SK-N-SH treated with all-trans-retinoic acid at 6 μM for 48 hours (cell line): Measurements from ENCODE around the gene HPGD.

Source experiments
- ATAC-seq: fragments of 200-7000 bp; cut with Tn5 transposase; 3 replicates; pipeline ENCODE4 v1.9.1; 2020; ENCODE audit warnings: mild to moderate bottlenecking, moderate library complexity
- ARNTL ChIP-seq: fragments of 450-650 bp; formaldehyde crosslinking; IDR thresholded peaks from 2 replicates; pipeline ENCODE4 v1.5.0; 2020; ENCODE audit warnings: low read depth, mild to moderate bottlenecking, moderate library complexity, borderline replicate concordance
- BACH2 ChIP-seq: fragments of 250-450 bp; sonication (Bioruptor Pico); IDR thresholded peaks from 2 replicates; pipeline ENCODE4 v1.9.0; 2021; ENCODE audit warnings: mild to moderate bottlenecking, borderline replicate concordance
- CREB5 ChIP-seq: fragments of 250-450 bp; sonication (Bioruptor Pico); IDR thresholded peaks from 2 replicates; pipeline ENCODE4 v1.5.1; 2020; ENCODE audit warnings: low read depth, mild to moderate bottlenecking, moderate library complexity
- CSDC2 ChIP-seq: fragments of 250-450 bp; sonication (Bioruptor Pico); IDR thresholded peaks from 2 replicates; pipeline ENCODE4 v1.5.0; 2020; ENCODE audit warnings: mild to moderate bottlenecking, moderate library complexity
- GLIS3 ChIP-seq: fragments of 250-450 bp; sonication (Bioruptor Pico); IDR thresholded peaks from 2 replicates; pipeline ENCODE4 v1.5.0; 2020; ENCODE audit warnings: mild to moderate bottlenecking, moderate library complexity
- ISL1 ChIP-seq: fragments of 250-450 bp; sonication (Bioruptor Pico); IDR thresholded peaks from 2 replicates; pipeline ENCODE4 v2.1.2; 2022; ENCODE audit warnings: mild to moderate bottlenecking, moderate library complexity
- PPARA ChIP-seq: fragments of 250-450 bp; sonication (Bioruptor Pico); IDR thresholded peaks from 2 replicates; pipeline ENCODE4 v1.5.0; 2020; ENCODE audit warnings: mild to moderate bottlenecking, borderline replicate concordance
- RARB ChIP-seq: fragments of 250-450 bp; sonication (Bioruptor Pico); IDR thresholded peaks from 2 replicates; pipeline ENCODE4 v1.8.0; 2021; ENCODE audit warnings: mild to moderate bottlenecking, moderate library complexity
- SNAI2 ChIP-seq: fragments of 250-450 bp; sonication (Bioruptor Pico); IDR thresholded peaks from 2 replicates; pipeline ENCODE4 v1.5.0; 2020; ENCODE audit warnings: mild to moderate bottlenecking, moderate library complexity
- TCF4 ChIP-seq: fragments of 250-450 bp; sonication (Bioruptor Pico); IDR thresholded peaks from 2 replicates; pipeline ENCODE4 v1.8.0; 2021; ENCODE audit warnings: mild to moderate bottlenecking, moderate library complexity, borderline replicate concordance
- TOX ChIP-seq: fragments of 250-450 bp; sonication (Bioruptor Pico); IDR thresholded peaks from 2 replicates; pipeline ENCODE4 v1.8.0; 2021; ENCODE audit warnings: mild to moderate bottlenecking, moderate library complexity, borderline replicate concordance
- TSHZ2 ChIP-seq: fragments of 250-450 bp; sonication (Bioruptor Pico); IDR thresholded peaks from 2 replicates; pipeline ENCODE4 v1.5.0; 2020; ENCODE audit warnings: mild to moderate bottlenecking, moderate library complexity
- ZC3H10 ChIP-seq: fragments of 250-450 bp; sonication (Bioruptor Pico); IDR thresholded peaks from 2 replicates; pipeline ENCODE4 v1.5.1; 2021; ENCODE audit warnings: mild to moderate bottlenecking, moderate library complexity
- ZFP3 ChIP-seq: fragments of 250-450 bp; sonication (Bioruptor Pico); IDR thresholded peaks from 2 replicates; pipeline ENCODE4 v1.5.0; 2020; ENCODE audit warnings: mild to moderate bottlenecking, moderate library complexity
- ZFP30 ChIP-seq: fragments of 450-650 bp; formaldehyde crosslinking; IDR thresholded peaks from 2 replicates; pipeline ENCODE4 v1.5.0; 2022; ENCODE audit warnings: mild to moderate bottlenecking, moderate library complexity
- ZNF565 ChIP-seq: fragments of 450-650 bp; formaldehyde crosslinking; conservative IDR thresholded peaks from 2 replicates; pipeline ENCODE4 v1.5.0; 2020; ENCODE audit warnings: low read depth, mild to moderate bottlenecking, moderate library complexity
- ZNF70 ChIP-seq: fragments of 450-650 bp; formaldehyde crosslinking; IDR thresholded peaks from 2 replicates; pipeline ENCODE4 v1.5.0; 2020; ENCODE audit warnings: mild to moderate bottlenecking, moderate library complexity
- ZNF8 ChIP-seq: fragments of 450-650 bp; formaldehyde crosslinking; IDR thresholded peaks from 2 replicates; pipeline ENCODE4 v1.5.0; 2020; ENCODE audit warnings: mild to moderate bottlenecking, moderate library complexity
- TF ChIP-seq, protein P1 (sequence below): fragments of 250-450 bp; sonication (Bioruptor Pico); IDR thresholded peaks from 2 replicates; pipeline ENCODE4 v1.8.0; 2020; ENCODE audit warnings: mild to moderate bottlenecking, moderate library complexity, borderline replicate concordance
- TF ChIP-seq, protein P2 (sequence below): fragments of 250-450 bp; sonication (Bioruptor Pico); IDR thresholded peaks from 2 replicates; pipeline ENCODE4 v1.8.0; 2021; ENCODE audit warnings: low read depth, mild to moderate bottlenecking, moderate library complexity, borderline replicate concordance

The HPGD gene

DNA sequence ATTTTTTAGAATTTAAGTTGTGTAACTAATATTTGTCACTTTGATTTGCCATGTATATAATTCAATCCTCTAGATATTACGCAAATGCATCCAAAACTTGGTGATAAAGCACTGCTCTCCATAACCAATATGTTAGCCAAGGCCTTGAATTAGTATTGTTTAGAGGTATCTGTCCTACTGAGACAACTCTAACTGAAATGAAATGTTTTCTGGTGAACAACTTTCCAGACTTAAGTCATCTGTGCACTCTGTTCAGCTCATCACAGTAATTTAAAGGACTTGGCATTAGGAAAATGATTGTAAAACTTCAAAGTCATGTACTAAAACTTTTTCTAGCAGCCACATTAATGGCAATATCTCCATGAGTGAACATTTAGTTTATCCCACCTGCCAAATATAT lies 73.1 kb downstream of the HPGD start:
- ATAC-seq: no peak
- TF ChIP-seq RARB (CRISPR knock-in tag) (no peak), CREB5 (CRISPR knock-in tag) (no peak), SNAI2 (no peak), TSHZ2 (CRISPR knock-in tag) (no peak), ZNF70 (CRISPR knock-in tag) (no peak), TCF4 (CRISPR knock-in tag) (no peak), ZFP30 (CRISPR knock-in tag) (no peak), ZNF8 (no peak), ZC3H10 (CRISPR knock-in tag) (no peak), PPARA (CRISPR knock-in tag) (no peak), TOX (no peak), CSDC2 (CRISPR knock-in tag) (no peak), GLIS3 (no peak), BACH2 (CRISPR knock-in tag) (no peak), ZFP3 (CRISPR knock-in tag) (no peak), ZNF565 (CRISPR knock-in tag) (no peak)
- TF ChIP-seq, protein P1, sequence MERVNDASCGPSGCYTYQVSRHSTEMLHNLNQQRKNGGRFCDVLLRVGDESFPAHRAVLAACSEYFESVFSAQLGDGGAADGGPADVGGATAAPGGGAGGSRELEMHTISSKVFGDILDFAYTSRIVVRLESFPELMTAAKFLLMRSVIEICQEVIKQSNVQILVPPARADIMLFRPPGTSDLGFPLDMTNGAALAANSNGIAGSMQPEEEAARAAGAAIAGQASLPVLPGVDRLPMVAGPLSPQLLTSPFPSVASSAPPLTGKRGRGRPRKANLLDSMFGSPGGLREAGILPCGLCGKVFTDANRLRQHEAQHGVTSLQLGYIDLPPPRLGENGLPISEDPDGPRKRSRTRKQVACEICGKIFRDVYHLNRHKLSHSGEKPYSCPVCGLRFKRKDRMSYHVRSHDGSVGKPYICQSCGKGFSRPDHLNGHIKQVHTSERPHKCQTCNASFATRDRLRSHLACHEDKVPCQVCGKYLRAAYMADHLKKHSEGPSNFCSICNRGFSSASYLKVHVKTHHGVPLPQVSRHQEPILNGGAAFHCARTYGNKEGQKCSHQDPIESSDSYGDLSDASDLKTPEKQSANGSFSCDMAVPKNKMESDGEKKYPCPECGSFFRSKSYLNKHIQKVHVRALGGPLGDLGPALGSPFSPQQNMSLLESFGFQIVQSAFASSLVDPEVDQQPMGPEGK: no peak
- TF ChIP-seq, protein P2, sequence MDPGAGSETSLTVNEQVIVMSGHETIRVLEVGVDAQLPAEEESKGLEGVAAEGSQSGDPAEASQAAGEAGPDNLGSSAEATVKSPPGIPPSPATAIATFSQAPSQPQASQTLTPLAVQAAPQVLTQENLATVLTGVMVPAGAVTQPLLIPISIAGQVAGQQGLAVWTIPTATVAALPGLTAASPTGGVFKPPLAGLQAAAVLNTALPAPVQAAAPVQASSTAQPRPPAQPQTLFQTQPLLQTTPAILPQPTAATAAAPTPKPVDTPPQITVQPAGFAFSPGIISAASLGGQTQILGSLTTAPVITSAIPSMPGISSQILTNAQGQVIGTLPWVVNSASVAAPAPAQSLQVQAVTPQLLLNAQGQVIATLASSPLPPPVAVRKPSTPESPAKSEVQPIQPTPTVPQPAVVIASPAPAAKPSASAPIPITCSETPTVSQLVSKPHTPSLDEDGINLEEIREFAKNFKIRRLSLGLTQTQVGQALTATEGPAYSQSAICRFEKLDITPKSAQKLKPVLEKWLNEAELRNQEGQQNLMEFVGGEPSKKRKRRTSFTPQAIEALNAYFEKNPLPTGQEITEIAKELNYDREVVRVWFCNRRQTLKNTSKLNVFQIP: no peak
- TF ChIP-seq, all 23 proteins: peak for 0

- TF ChIP-seq ZNF8: no peak
- no peak for TF ChIP-seq CSDC2 (CRISPR knock-in tag)
- no peak for TF ChIP-seq ISL1 (CRISPR knock-in tag)
- no peak for TF ChIP-seq ZNF70 (CRISPR knock-in tag)
- no peak for TF ChIP-seq ZFP30 (CRISPR knock-in tag)
- no peak for TF ChIP-seq PPARA (CRISPR knock-in tag)
- TF ChIP-seq, protein P1: no peak
- TF ChIP-seq CREB5 (CRISPR knock-in tag): no peak
- TF ChIP-seq TCF4 (CRISPR knock-in tag): no peak
- no peak for TF ChIP-seq TSHZ2 (CRISPR knock-in tag)
- TF ChIP-seq ARNTL (CRISPR knock-in tag): no peak
- TF ChIP-seq, protein P2: no peak
- TF ChIP-seq TOX: no peak
- ATAC-seq: no peak
Measured at GRCh38 chr4:174444390-174444789, 77.9 kb downstream of the HPGD start.
